SK-N-SH treated with all-trans-retinoic acid at 6 μM for 48 hours (cell line): ENCODE measurements around the gene PLEKHJ1.

Experiments
- ARNTL ChIP-seq: fragments of 450-650 bp; formaldehyde crosslinking; IDR thresholded peaks from 2 replicates; pipeline ENCODE4 v1.5.0; 2020; ENCODE audit warnings: low read depth, mild to moderate bottlenecking, moderate library complexity, borderline replicate concordance
- BACH2 ChIP-seq: fragments of 250-450 bp; sonication (Bioruptor Pico); IDR thresholded peaks from 2 replicates; pipeline ENCODE4 v1.9.0; 2021; ENCODE audit warnings: mild to moderate bottlenecking, borderline replicate concordance
- CSDC2 ChIP-seq: fragments of 250-450 bp; sonication (Bioruptor Pico); IDR thresholded peaks from 2 replicates; pipeline ENCODE4 v1.5.0; 2020; ENCODE audit warnings: mild to moderate bottlenecking, moderate library complexity
- ESRRG ChIP-seq: fragments of 250-450 bp; sonication (Bioruptor Pico); IDR thresholded peaks from 2 replicates; pipeline ENCODE4 v1.6.1; 2021; ENCODE audit warnings: mild to moderate bottlenecking
- GLIS3 ChIP-seq: fragments of 250-450 bp; sonication (Bioruptor Pico); IDR thresholded peaks from 2 replicates; pipeline ENCODE4 v1.5.0; 2020; ENCODE audit warnings: mild to moderate bottlenecking, moderate library complexity
- OSR1 ChIP-seq: fragments of 250-450 bp; sonication (Bioruptor Pico); IDR thresholded peaks from 2 replicates; pipeline ENCODE4 v1.8.0; 2022; ENCODE audit warnings: moderate library complexity, mild to moderate bottlenecking, inconsistent platforms
- RARB ChIP-seq: fragments of 250-450 bp; sonication (Bioruptor Pico); IDR thresholded peaks from 2 replicates; pipeline ENCODE4 v1.8.0; 2021; ENCODE audit warnings: mild to moderate bottlenecking, moderate library complexity
- ZFP30 ChIP-seq: fragments of 450-650 bp; formaldehyde crosslinking; IDR thresholded peaks from 2 replicates; pipeline ENCODE4 v1.5.0; 2022; ENCODE audit warnings: mild to moderate bottlenecking, moderate library complexity
- ZNF70 ChIP-seq: fragments of 450-650 bp; formaldehyde crosslinking; IDR thresholded peaks from 2 replicates; pipeline ENCODE4 v1.5.0; 2020; ENCODE audit warnings: mild to moderate bottlenecking, moderate library complexity
- ZNF8 ChIP-seq: fragments of 450-650 bp; formaldehyde crosslinking; IDR thresholded peaks from 2 replicates; pipeline ENCODE4 v1.5.0; 2020; ENCODE audit warnings: mild to moderate bottlenecking, moderate library complexity
- TF ChIP-seq, protein P1 (sequence below): fragments of 250-450 bp; sonication (Bioruptor Pico); IDR thresholded peaks from 2 replicates; pipeline ENCODE4 v1.8.0; 2021; ENCODE audit warnings: low read depth, mild to moderate bottlenecking, moderate library complexity, borderline replicate concordance
- TF ChIP-seq, protein P2 (sequence below): fragments of 250-450 bp; sonication (Bioruptor Pico); IDR thresholded peaks from 2 replicates; pipeline ENCODE4 v1.8.0; 2020; ENCODE audit warnings: mild to moderate bottlenecking, moderate library complexity, borderline replicate concordance
- TF ChIP-seq, protein P3 (sequence below): fragments of 250-450 bp; sonication (Bioruptor Pico); IDR thresholded peaks from 2 replicates; pipeline ENCODE4 v1.5.1; 2021; ENCODE audit warnings: mild to moderate bottlenecking, moderate library complexity
- TF ChIP-seq, protein P4 (sequence below): fragments of 250-450 bp; sonication (Bioruptor Pico); IDR thresholded peaks from 2 replicates; pipeline ENCODE4 v1.5.1; 2020; ENCODE audit warnings: low read depth, mild to moderate bottlenecking, moderate library complexity

DNA sequence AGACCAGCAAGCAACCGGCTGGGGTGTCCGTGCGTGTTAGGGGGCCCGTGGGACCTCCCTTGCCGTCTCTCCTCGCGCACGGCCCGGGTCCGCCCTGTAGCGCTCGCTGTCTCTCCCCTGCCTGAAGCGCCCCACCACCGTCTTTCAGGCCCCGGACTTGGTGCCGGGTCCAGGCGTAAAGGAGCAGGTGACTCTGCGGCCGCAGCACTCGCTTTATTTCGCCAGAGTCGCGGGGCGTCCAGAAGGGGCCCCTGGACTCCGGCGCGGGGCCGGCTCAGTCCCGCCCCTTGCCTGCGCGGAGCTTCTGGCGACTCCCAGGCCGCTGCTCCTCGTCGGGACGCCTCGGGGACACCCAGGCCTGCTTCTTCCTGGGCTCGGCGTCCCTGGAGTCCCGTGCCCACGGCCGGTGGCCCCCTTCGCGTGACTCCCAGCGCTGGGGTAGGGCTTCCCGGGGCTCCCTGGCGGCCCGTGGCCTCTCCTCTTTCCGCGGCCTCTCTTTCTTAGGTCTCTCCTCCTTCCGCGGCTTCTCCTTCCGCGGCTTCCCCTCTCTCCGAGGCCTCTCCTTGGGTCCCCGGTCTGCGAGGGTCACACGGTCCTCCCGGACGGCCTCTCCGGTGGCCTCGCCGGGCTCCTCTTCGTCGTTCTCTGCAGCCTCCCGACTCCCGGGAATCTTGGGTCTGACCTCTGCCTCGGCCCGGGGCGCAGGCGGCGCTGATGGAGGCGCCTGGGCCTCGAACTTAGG is 16.1 kb upstream of the PLEKHJ1 start:
- TF ChIP-seq GLIS3 (CRISPR knock-in tag) (no peak), ZNF70 (CRISPR knock-in tag) (no peak), ZFP30 (CRISPR knock-in tag) (no peak), ZNF8 (no peak), BACH2 (CRISPR knock-in tag) (no peak), ESRRG (CRISPR knock-in tag) (no peak), OSR1 (no peak), RARB (CRISPR knock-in tag) (no peak), CSDC2 (CRISPR knock-in tag) (no peak), ARNTL (CRISPR knock-in tag) (no peak)
- TF ChIP-seq, protein P1, sequence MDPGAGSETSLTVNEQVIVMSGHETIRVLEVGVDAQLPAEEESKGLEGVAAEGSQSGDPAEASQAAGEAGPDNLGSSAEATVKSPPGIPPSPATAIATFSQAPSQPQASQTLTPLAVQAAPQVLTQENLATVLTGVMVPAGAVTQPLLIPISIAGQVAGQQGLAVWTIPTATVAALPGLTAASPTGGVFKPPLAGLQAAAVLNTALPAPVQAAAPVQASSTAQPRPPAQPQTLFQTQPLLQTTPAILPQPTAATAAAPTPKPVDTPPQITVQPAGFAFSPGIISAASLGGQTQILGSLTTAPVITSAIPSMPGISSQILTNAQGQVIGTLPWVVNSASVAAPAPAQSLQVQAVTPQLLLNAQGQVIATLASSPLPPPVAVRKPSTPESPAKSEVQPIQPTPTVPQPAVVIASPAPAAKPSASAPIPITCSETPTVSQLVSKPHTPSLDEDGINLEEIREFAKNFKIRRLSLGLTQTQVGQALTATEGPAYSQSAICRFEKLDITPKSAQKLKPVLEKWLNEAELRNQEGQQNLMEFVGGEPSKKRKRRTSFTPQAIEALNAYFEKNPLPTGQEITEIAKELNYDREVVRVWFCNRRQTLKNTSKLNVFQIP, result no peak
- TF ChIP-seq, protein P2, sequence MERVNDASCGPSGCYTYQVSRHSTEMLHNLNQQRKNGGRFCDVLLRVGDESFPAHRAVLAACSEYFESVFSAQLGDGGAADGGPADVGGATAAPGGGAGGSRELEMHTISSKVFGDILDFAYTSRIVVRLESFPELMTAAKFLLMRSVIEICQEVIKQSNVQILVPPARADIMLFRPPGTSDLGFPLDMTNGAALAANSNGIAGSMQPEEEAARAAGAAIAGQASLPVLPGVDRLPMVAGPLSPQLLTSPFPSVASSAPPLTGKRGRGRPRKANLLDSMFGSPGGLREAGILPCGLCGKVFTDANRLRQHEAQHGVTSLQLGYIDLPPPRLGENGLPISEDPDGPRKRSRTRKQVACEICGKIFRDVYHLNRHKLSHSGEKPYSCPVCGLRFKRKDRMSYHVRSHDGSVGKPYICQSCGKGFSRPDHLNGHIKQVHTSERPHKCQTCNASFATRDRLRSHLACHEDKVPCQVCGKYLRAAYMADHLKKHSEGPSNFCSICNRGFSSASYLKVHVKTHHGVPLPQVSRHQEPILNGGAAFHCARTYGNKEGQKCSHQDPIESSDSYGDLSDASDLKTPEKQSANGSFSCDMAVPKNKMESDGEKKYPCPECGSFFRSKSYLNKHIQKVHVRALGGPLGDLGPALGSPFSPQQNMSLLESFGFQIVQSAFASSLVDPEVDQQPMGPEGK (CRISPR knock-in tag), result no peak
- TF ChIP-seq, protein P3, sequence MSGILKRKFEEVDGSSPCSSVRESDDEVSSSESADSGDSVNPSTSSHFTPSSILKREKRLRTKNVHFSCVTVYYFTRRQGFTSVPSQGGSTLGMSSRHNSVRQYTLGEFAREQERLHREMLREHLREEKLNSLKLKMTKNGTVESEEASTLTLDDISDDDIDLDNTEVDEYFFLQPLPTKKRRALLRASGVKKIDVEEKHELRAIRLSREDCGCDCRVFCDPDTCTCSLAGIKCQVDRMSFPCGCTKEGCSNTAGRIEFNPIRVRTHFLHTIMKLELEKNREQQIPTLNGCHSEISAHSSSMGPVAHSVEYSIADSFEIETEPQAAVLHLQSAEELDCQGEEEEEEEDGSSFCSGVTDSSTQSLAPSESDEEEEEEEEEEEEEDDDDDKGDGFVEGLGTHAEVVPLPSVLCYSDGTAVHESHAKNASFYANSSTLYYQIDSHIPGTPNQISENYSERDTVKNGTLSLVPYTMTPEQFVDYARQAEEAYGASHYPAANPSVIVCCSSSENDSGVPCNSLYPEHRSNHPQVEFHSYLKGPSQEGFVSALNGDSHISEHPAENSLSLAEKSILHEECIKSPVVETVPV (CRISPR knock-in tag), result no peak
- TF ChIP-seq, protein P4, sequence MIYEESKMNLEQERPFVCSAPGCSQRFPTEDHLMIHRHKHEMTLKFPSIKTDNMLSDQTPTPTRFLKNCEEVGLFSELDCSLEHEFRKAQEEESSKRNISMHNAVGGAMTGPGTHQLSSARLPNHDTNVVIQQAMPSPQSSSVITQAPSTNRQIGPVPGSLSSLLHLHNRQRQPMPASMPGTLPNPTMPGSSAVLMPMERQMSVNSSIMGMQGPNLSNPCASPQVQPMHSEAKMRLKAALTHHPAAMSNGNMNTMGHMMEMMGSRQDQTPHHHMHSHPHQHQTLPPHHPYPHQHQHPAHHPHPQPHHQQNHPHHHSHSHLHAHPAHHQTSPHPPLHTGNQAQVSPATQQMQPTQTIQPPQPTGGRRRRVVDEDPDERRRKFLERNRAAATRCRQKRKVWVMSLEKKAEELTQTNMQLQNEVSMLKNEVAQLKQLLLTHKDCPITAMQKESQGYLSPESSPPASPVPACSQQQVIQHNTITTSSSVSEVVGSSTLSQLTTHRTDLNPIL (CRISPR knock-in tag), result no peak
